ENCODE results near the gene VILL. TPM values are rescaled to one million over a fixed set of nuclear protein-coding genes. Genes with fewer than 3 reads are reported as not detected.

VILL gene
- total RNA-seq, 1 donor from 2014 or later, result 1.5 TPM

DNA sequence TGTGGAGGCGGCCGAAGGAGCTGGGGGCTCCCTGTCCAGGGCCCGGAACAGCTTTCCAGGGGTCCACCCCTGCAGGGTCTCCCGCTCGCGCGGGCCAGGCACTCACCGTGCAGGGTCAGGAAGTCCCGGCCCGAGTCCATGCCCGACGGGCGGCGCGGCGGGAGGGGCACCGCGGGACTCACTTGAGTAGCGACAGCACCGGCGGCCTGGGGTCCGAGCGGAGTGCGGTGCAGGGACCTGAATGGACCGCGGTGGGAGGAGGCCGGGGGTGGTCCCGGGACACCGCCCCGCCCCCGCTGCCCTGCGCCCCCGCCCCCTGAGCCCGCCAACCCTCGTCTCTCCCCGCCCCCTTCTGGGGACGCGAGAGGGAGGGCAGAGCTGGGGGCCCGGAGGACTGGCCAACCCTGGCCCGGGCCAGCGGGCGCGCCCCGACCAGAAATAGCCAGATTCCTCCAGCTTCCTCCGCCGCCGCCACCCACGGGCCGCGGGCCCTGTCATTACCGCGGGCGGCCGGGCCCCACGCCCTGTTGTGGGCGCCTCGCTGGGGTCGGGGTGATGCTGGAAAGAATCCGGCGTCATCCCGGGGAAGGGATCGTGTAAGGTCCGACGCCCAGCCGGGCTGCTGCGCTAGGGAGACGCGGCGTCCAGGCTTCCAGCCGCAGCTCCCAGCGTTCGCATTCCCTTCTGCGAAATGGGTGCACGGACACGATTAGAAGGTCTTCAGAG lies 39.0 kb downstream of the VILL start, which contains the start of gene PLCD1:
Gene PLCD1 (minus strand): TSS at position 243 of the 726 bp plus-strand sequence. CDS start 103 bp downstream, at position 140.
- Histone ChIP-seq H3K27ac (ENCODE audit: low read depth, low read length) (peak within 1 kb of the TSS; percentile 17), H3K9ac (ENCODE audit: low read length) (peak within 1 kb of the TSS; percentile 80), H3K4me3 (ENCODE audit: insufficient read depth, low read depth, low read length) (peak within 1 kb of the TSS; percentile 64), H3K9me3 (ENCODE audit: insufficient read depth, low read depth, low read length) (no peaks in the 10 kb centered on the region), H3K36me3 (ENCODE audit: insufficient read depth, low read length) (no peaks in the 10 kb centered on the region), H4K20me1 (ENCODE audit: insufficient read depth, low read length) (peaks cover 7% of the 10 kb centered on the region), H3K27me3 (ENCODE audit: insufficient read depth, low read length) (no peaks in the 10 kb centered on the region), H3K4me2 (ENCODE audit: low read length) (peak within 1 kb of the TSS; percentile 88), H3K79me2 (ENCODE audit: insufficient read depth, low read length) (no peaks in the 10 kb centered on the region), H2AFZ (ENCODE audit: low read depth, low read length) (peak within 1 kb of the TSS; percentile 91), H3K4me1 (ENCODE audit: insufficient read depth, low read length) (peaks cover 14% of the 10 kb centered on the region)
- Mint-ChIP-seq H3K27ac (ENCODE audit: unreplicated experiment) (no peak within 1 kb of the TSS), H3K9me3 (ENCODE audit: unreplicated experiment) (no peaks in the 10 kb centered on the region), H3K27me3 (ENCODE audit: low read depth, unreplicated experiment) (peaks cover 26% of the 10 kb centered on the region), H3K36me3 (ENCODE audit: low read depth, unreplicated experiment) (no peaks in the 10 kb centered on the region), H3K4me3 (ENCODE audit: unreplicated experiment) (peak within 1 kb of the TSS; percentile 79), H3K4me1 (ENCODE audit: low read depth, unreplicated experiment) (peaks cover 5% of the 10 kb centered on the region)
- FAIRE-seq, result no peak
- peak; percentile 38 for DNase-seq (ENCODE audit: low read depth)
- no peak for TF ChIP-seq EZH2 (IDR thresholded peaks at IDR 0.05; ENCODE audit: insufficient read depth, low read length)
- TF ChIP-seq, protein P1, sequence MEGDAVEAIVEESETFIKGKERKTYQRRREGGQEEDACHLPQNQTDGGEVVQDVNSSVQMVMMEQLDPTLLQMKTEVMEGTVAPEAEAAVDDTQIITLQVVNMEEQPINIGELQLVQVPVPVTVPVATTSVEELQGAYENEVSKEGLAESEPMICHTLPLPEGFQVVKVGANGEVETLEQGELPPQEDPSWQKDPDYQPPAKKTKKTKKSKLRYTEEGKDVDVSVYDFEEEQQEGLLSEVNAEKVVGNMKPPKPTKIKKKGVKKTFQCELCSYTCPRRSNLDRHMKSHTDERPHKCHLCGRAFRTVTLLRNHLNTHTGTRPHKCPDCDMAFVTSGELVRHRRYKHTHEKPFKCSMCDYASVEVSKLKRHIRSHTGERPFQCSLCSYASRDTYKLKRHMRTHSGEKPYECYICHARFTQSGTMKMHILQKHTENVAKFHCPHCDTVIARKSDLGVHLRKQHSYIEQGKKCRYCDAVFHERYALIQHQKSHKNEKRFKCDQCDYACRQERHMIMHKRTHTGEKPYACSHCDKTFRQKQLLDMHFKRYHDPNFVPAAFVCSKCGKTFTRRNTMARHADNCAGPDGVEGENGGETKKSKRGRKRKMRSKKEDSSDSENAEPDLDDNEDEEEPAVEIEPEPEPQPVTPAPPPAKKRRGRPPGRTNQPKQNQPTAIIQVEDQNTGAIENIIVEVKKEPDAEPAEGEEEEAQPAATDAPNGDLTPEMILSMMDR (IDR thresholded peaks at IDR 0.05; ENCODE audit: insufficient read depth, low read depth, low read length), result no peak

DNA sequence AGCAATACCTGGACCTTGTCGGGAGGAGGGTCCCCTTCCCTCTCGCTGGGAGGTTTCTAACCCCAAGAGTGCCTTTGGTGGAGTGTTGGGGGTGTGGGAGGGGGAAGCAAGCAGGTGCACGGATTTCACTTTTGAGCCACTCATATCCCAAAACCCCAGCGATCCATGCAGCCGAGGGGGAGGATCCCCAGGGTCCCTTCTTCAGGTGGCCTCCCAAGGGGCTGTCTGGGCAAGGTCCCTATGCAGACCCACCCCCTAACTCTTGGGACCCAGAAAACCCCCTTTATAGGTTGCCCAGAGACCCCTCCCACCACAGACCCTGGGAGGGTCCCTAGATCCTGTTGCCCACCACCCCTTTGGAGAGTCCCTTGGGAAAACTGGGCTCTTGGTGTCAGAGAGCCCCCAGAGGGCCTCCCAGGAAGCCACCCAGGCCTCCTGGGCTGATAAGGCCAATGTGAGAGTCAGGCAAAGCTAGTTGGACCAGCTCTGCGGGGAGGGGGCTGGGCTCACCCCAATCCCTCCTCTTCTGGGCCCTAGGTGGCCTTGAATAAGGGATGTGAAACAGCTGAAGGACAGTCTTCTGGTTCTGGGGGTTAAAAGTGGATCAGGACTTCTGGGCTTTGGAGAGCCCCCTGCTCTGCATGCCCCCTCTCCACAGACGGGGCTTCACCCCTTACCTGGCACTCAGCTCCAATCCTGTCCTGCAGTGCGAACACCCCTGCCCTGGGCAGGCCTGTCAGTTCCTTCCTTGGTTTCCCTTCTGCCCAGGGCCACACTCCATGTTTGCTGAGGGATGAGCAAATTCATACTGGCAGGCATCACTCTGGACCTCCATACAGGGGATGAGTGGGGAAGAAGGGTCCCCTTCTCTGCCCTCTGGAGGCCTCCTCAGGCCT lies 39.8 kb downstream of the VILL start:
- H3K27ac ChIP-seq (ENCODE audit: low read depth, low read length), result no peak overlapping the region

More for the DNA sequence above, 39.8 kb downstream of the VILL start:
- no peak overlapping the region for H3K27ac Mint-ChIP-seq (ENCODE audit: unreplicated experiment)
- Histone ChIP-seq H3K79me2 (ENCODE audit: insufficient read depth, low read length) (no peaks in the 10 kb centered on the region), H3K27me3 (ENCODE audit: insufficient read depth, low read length) (no peaks in the 10 kb centered on the region), H3K9me3 (ENCODE audit: insufficient read depth, low read depth, low read length) (no peaks in the 10 kb centered on the region), H4K20me1 (ENCODE audit: insufficient read depth, low read length) (peaks cover 7% of the 10 kb centered on the region), H3K36me3 (ENCODE audit: insufficient read depth, low read length) (no peaks in the 10 kb centered on the region), H3K4me3 (ENCODE audit: insufficient read depth, low read depth, low read length) (peak overlapping the region; percentile 57), H2AFZ (ENCODE audit: low read depth, low read length) (peak overlapping the region; percentile 91), H3K9ac (ENCODE audit: low read length) (peak overlapping the region; percentile 80), H3K4me2 (ENCODE audit: low read length) (peak overlapping the region; percentile 88), H3K4me1 (ENCODE audit: insufficient read depth, low read length) (peaks cover 12% of the 10 kb centered on the region)
- no peaks in the 10 kb centered on the region for H3K36me3 Mint-ChIP-seq (ENCODE audit: low read depth, unreplicated experiment)
- peaks cover 5% of the 10 kb centered on the region for H3K4me1 Mint-ChIP-seq (ENCODE audit: low read depth, unreplicated experiment)
- H3K4me3 Mint-ChIP-seq (ENCODE audit: unreplicated experiment), result peak overlapping the region; percentile 54
- H3K9me3 Mint-ChIP-seq (ENCODE audit: unreplicated experiment), result no peaks in the 10 kb centered on the region
- no peak for TF ChIP-seq EZH2 (IDR thresholded peaks at IDR 0.05; ENCODE audit: insufficient read depth, low read length)
- TF ChIP-seq, protein P1 (IDR thresholded peaks at IDR 0.05; ENCODE audit: insufficient read depth, low read depth, low read length), result no peak
- FAIRE-seq (no peak), DNase-seq (ENCODE audit: low read depth) (no peak)
- peaks cover 28% of the 10 kb centered on the region for H3K27me3 Mint-ChIP-seq (ENCODE audit: low read depth, unreplicated experiment)

Data from astrocyte (in vitro differentiated cells and primary cell).